Mesothelial cell of epicardium (in vitro differentiated cells): Measurements from ENCODE around the gene COX8A. TPM values are rescaled to one million over a fixed set of nuclear protein-coding genes. Genes with fewer than 3 reads are reported as not detected.
A peak's percentile ranks its signal among the peaks of the same experiment; 100 is the strongest.

Source experiments
- DNase-seq, 2 experiments: peaks; one replicate each; pipeline ENCODE4 v3.0.0; 2021; ENCODE audit warnings: low spot score in 2 of 2; ENCODE audit not compliant: unreplicated experiment in 2 of 2
- H3K27ac Mint-ChIP-seq: 2 replicates; pipeline ENCODE4 v1.8.0; 2021; ENCODE audit warnings: mixed read lengths
- H3K27me3 Mint-ChIP-seq: 2 replicates; pipeline ENCODE4 v1.8.0; 2021; ENCODE audit warnings: low read depth, mixed read lengths
- H3K36me3 Mint-ChIP-seq: 2 replicates; pipeline ENCODE4 v1.8.0; 2021; ENCODE audit warnings: mixed read lengths
- H3K4me1 Mint-ChIP-seq: 2 replicates; pipeline ENCODE4 v1.8.0; 2021; ENCODE audit warnings: mixed read lengths
- H3K4me3 Mint-ChIP-seq: 2 replicates; pipeline ENCODE4 v1.8.0; 2021; ENCODE audit warnings: mild to moderate bottlenecking, moderate library complexity, mixed read lengths
- H3K9me3 Mint-ChIP-seq: 2 replicates; pipeline ENCODE4 v1.8.0; 2021; ENCODE audit warnings: mixed read lengths
- CTCF ChIP-seq: fragments of 200-600 bp; sonication (generic); IDR thresholded peaks from one replicate; pipeline ENCODE4 v1.5.0; 2021; ENCODE audit warnings: antibody characterized with exemption; ENCODE audit not compliant: unreplicated experiment
- total RNA-seq: library from RNA; stranded (reverse); gene quantifications from 3 replicates; pipeline ENCODE4 v1.2.1, GENCODE V29; 2021

The COX8A gene
- total RNA-seq, 1 donor from 2014 or later, result 177 TPM

- no peaks in the 10 kb centered on the region for H3K9me3 Mint-ChIP-seq
- H3K4me3 Mint-ChIP-seq, result no peak overlapping the region
- no peak overlapping the region for H3K27ac Mint-ChIP-seq
- no peak for DNase-seq
- H3K4me1 Mint-ChIP-seq, result peaks cover 22% of the 10 kb centered on the region
- H3K27me3 Mint-ChIP-seq, result no peaks in the 10 kb centered on the region
- TF ChIP-seq CTCF, result no peak
- peaks cover 22% of the 10 kb centered on the region for H3K36me3 Mint-ChIP-seq
Observed at GRCh38 chr11:63997801-63998337, 23.4 kb downstream of the COX8A start.

GRCh38 chr11:63998558-63999348 lies 24.3 kb downstream of the COX8A start:
- H3K4me3 Mint-ChIP-seq, result peak overlapping the region; percentile 43
- H3K27me3 Mint-ChIP-seq, result no peaks in the 10 kb centered on the region
- H3K27ac Mint-ChIP-seq, result no peak overlapping the region

GRCh38 chr11:63999349-64000025 lies 25.1 kb downstream of the COX8A start:
- Mint-ChIP-seq H3K4me3 (peak overlapping the region; percentile 61), H3K4me1 (peaks cover 34% of the 10 kb centered on the region), H3K27ac (no peak overlapping the region), H3K36me3 (peaks cover 14% of the 10 kb centered on the region), H3K9me3 (no peaks in the 10 kb centered on the region), H3K27me3 (no peaks in the 10 kb centered on the region)
- TF ChIP-seq CTCF, result no peak
- peak; percentile 77 to 82 for DNase-seq

More at GRCh38 chr11:63998558-63999348, 24.3 kb downstream of the COX8A start:
- H3K4me1 Mint-ChIP-seq, result peaks cover 29% of the 10 kb centered on the region
- peaks cover 17% of the 10 kb centered on the region for H3K36me3 Mint-ChIP-seq
- no peak for DNase-seq
- no peak for TF ChIP-seq CTCF
- H3K9me3 Mint-ChIP-seq, result no peaks in the 10 kb centered on the region

- H3K27me3 Mint-ChIP-seq, result no peaks in the 10 kb centered on the region
- H3K36me3 Mint-ChIP-seq, result peaks cover 9% of the 10 kb centered on the region
- peak in 1 of 2 experiments; percentile 84 for DNase-seq
- peak overlapping the region; percentile 61 for H3K4me3 Mint-ChIP-seq
- no peak overlapping the region for H3K27ac Mint-ChIP-seq
- H3K9me3 Mint-ChIP-seq, result no peaks in the 10 kb centered on the region
- peak; percentile 89 for TF ChIP-seq CTCF
- peaks cover 34% of the 10 kb centered on the region for H3K4me1 Mint-ChIP-seq
Observed at GRCh38 chr11:64000026-64000739, 25.8 kb downstream of the COX8A start.

GRCh38 chr11:64000740-64001483 lies 26.5 kb downstream of the COX8A start:
- Mint-ChIP-seq H3K36me3 (peaks cover 9% of the 10 kb centered on the region), H3K27ac (no peak overlapping the region), H3K4me3 (no peak overlapping the region), H3K9me3 (no peaks in the 10 kb centered on the region), H3K27me3 (peaks cover 2% of the 10 kb centered on the region), H3K4me1 (peaks cover 34% of the 10 kb centered on the region)
- no peak for DNase-seq
- no peak for TF ChIP-seq CTCF
